DOHH2 (cell line): Measurements from ENCODE around the gene INTS15.

Source experiments
- H3F3A ChIP-seq: fragments of 200-600 bp; sonication (generic), shearing (Covaris generic); 2 replicates; pipeline ENCODE4 v1.6.0; 2016; ENCODE audit warnings: antibody characterized with exemption, mild to moderate bottlenecking; ENCODE audit not compliant: control insufficient read depth, insufficient read depth
- H3K27ac ChIP-seq: fragments of 200-600 bp; sonication (generic); 2 replicates; pipeline ENCODE4 v1.5.1; 2014; ENCODE audit warnings: low read depth, mild to moderate bottlenecking, low read length, moderate library complexity
- H3K27me3 ChIP-seq: fragments of 200-600 bp; sonication (generic); 2 replicates; pipeline ENCODE4 v1.6.1; 2014; ENCODE audit warnings: mild to moderate bottlenecking, low read length, mixed read lengths; ENCODE audit not compliant: control insufficient read depth
- H3K36me3 ChIP-seq: fragments of 200-600 bp; sonication (generic); 2 replicates; pipeline ENCODE4 v1.6.1; 2014; ENCODE audit warnings: mild to moderate bottlenecking, low read length, moderate library complexity, mixed read lengths; ENCODE audit not compliant: control insufficient read depth
- H3K4me1 ChIP-seq: fragments of 200-600 bp; sonication (generic); 2 replicates; pipeline ENCODE4 v1.6.1; 2014; ENCODE audit warnings: mild to moderate bottlenecking, low read length, mixed read lengths; ENCODE audit not compliant: control insufficient read depth
- H3K4me2 ChIP-seq: fragments of 200-600 bp; sonication (generic); 2 replicates; pipeline ENCODE4 v1.6.0; 2014; ENCODE audit warnings: mild to moderate bottlenecking, low read length, moderate library complexity
- H3K4me3 ChIP-seq: fragments of 200-600 bp; sonication (generic); 2 replicates; pipeline ENCODE4 v1.5.1; 2014; ENCODE audit warnings: mild to moderate bottlenecking, low read length, mixed read lengths
- H3K79me2 ChIP-seq: fragments of 200-600 bp; sonication (generic); 2 replicates; pipeline ENCODE4 v1.6.1; 2014; ENCODE audit warnings: mild to moderate bottlenecking, low read length, mixed read lengths; ENCODE audit not compliant: control insufficient read depth
- H3K9me2 ChIP-seq: fragments of 200-600 bp; sonication (generic); replicated peaks from 2 replicates; pipeline ENCODE4 v1.6.1; 2014; ENCODE audit warnings: mild to moderate bottlenecking, low read length, mixed read lengths; ENCODE audit not compliant: control insufficient read depth
- H3K9me3 ChIP-seq: fragments of 200-600 bp; sonication (generic); 2 replicates; pipeline ENCODE4 v1.6.1; 2014; ENCODE audit warnings: antibody characterized with exemption, low read length, mixed read lengths; ENCODE audit not compliant: control insufficient read depth, insufficient read depth
- H4K20me1 ChIP-seq: fragments of 200-600 bp; sonication (generic); 2 replicates; pipeline ENCODE4 v1.6.0; 2014; ENCODE audit warnings: low read depth, mild to moderate bottlenecking, antibody characterized with exemption, low read length, moderate library complexity; ENCODE audit not compliant: control insufficient read depth, insufficient read depth
- CTCF ChIP-seq: fragments of 200-600 bp; sonication (generic); IDR thresholded peaks from one replicate; pipeline ENCODE4 v1.5.1; 2014; ENCODE audit warnings: antibody characterized with exemption, mild to moderate bottlenecking, low read depth, low read length; ENCODE audit not compliant: poor library complexity, severe bottlenecking
- EZH2phosphoT487 ChIP-seq: fragments of 200-600 bp; sonication (generic); IDR thresholded peaks from 2 replicates; pipeline ENCODE4 v1.6.1; 2017; ENCODE audit warnings: borderline replicate concordance, mild to moderate bottlenecking, antibody characterized with exemption, low read length, moderate library complexity, mixed read lengths

The INTS15 gene

DNA sequence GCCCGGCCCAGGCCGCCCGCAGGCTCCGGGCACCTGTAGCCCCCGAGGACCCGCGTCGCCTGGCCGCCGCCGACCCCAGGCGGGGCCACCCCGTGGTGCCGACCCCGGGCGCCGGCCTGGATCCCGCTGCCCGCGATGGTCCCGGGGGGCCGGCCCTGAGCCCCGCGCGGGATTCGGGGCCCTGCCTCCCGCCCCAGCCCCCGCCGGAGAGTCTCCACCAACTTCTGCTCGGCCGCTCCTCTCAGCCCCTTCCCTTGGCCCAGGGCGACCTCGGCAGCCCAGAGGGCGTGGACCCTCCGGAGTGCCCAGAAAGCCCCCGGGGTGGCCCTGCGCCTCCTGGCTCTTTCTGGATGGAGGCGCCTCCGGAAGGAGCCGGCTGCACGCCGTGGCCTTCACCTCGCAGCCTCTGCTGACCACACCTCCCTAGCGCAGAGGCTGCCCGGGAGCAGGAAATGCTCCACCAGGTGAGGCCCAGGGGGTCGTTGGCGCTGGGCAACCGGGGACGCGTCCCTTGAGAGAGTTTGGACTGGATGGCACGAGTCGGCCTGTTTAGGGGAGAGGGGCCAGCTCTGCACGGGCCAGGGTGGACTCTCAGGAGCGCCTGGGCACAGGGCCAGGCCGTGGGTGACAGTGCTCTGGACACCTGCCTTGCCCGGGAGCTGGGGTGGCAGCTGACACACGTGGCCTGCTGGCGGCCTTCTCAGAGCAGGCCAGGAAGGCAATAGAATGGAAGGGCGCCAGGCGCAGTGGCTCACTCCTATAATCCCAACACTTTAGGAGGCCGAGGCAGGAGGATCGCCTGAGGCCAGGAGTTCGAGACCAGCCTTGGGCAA is 26.1 kb downstream of the INTS15 start:
- TF ChIP-seq EZH2phosphoT487 (no peak), CTCF (no peak)
- H3K79me2 ChIP-seq: no peaks in the 10 kb centered on the region
- H3K9me2 ChIP-seq: no peaks in the 10 kb centered on the region
- no peaks in the 10 kb centered on the region for H3F3A ChIP-seq
- peaks cover 55% of the 10 kb centered on the region for H3K27me3 ChIP-seq
- 0 out of 2 replicates have a peak, but pooled peaks cover under 1% of the 10 kb centered on the region for H4K20me1 ChIP-seq
- H3K27ac ChIP-seq: no peak overlapping the region
- no peak overlapping the region for H3K4me3 ChIP-seq
- no peak overlapping the region for H3K4me2 ChIP-seq
- H3K9me3 ChIP-seq: no peaks in the 10 kb centered on the region
- H3K4me1 ChIP-seq: no peaks in the 10 kb centered on the region
- H3K36me3 ChIP-seq: no peaks in the 10 kb centered on the region

- no peak overlapping the region for H3K4me2 ChIP-seq
- H3K79me2 ChIP-seq: no peaks in the 10 kb centered on the region
- peaks cover 59% of the 10 kb centered on the region for H3K27me3 ChIP-seq
These were observed 27.2 kb downstream of the INTS15 start for GRCh38 chr7:6616854-6617643.

DNA sequence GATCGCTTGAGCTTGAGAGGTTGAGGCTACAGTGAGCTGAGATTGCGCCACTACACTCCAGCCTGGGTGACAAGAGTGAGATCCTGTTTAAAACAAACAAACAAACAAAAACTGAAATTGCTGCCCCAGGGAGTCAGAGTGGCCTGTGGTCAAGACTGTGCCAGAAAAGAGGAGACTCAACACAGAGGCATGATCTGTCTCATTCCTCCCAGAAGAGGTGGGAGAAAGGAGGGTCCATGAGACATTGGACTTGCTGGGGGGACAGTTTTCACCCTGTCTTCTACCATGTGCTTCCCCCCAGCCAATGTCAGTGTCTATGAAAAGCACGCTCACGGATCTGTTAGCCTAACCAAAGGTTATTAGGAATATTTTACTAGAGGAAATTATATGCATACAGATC is 28.8 kb downstream of the INTS15 start:
- Histone ChIP-seq H3K4me2 (no peak overlapping the region), H3K9me2 (no peaks in the 10 kb centered on the region), H3K27ac (no peak overlapping the region), H3F3A (no peaks in the 10 kb centered on the region), H3K4me3 (no peak overlapping the region), H3K79me2 (no peaks in the 10 kb centered on the region), H3K27me3 (peaks cover 58% of the 10 kb centered on the region), H3K4me1 (peaks cover 2% of the 10 kb centered on the region), H4K20me1 (no peaks in the 10 kb centered on the region), H3K36me3 (no peaks in the 10 kb centered on the region), H3K9me3 (no peaks in the 10 kb centered on the region)
- TF ChIP-seq EZH2phosphoT487 (no peak), CTCF (no peak)

More at GRCh38 chr7:6616854-6617643, 27.2 kb downstream of the INTS15 start:
- H3K9me2 ChIP-seq: no peaks in the 10 kb centered on the region
- no peaks in the 10 kb centered on the region for H4K20me1 ChIP-seq
- no peaks in the 10 kb centered on the region for H3K4me1 ChIP-seq
- no peak overlapping the region for H3K27ac ChIP-seq
- no peaks in the 10 kb centered on the region for H3F3A ChIP-seq
- no peak overlapping the region for H3K4me3 ChIP-seq
- H3K36me3 ChIP-seq: no peaks in the 10 kb centered on the region
- no peak for TF ChIP-seq CTCF
- no peak for TF ChIP-seq EZH2phosphoT487
- H3K9me3 ChIP-seq: no peaks in the 10 kb centered on the region
